NCI-H2196 (cell line): Measurements from ENCODE around the gene EEF1B2.
A peak's percentile ranks its signal among the peaks of the same experiment; 100 is the strongest.
"Not testable (repeated sequence)": the region's sequence is repeated elsewhere in the genome, so short reads cannot be mapped to it uniquely, and the experiment has no call there.

Experiments used
- DNase-seq: peaks from one replicate; lab custom pipeline; 2025; ENCODE audit not compliant: unreplicated experiment; lab: John Stamatoyannopoulos, UW

EEF1B2 gene

GRCh38 chr2:206163251-206163880, 3.7 kb downstream of the EEF1B2 start:
- no peak for DNase-seq

DNA sequence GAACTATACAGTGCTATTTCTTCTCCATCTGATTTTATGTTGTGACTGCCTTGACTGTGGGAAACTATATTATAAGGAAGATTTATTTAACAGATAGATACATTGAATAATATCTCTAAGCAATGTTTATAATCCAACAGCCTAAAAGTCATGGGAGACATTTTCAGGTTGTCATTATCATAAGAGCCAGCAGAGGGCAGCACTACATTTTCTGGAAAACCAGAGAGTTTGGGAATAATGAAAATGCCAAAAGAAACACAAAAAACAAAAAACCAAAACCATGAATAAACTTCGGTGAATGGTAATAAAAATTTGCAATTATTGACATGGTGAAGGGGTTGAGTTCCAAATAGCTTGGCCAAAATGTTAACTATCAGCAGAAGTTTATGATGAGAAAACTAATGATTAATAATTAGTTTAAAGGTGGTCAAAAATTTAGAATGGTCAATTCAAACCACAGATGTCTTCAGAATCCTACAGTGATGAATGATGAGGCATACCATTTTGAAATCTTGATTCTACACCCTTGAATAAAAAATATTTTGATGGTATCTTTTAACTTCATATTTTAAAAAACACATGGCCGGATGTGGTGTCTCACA, 4.7 kb downstream of the EEF1B2 start:
- peak; percentile 49 for DNase-seq

DNA sequence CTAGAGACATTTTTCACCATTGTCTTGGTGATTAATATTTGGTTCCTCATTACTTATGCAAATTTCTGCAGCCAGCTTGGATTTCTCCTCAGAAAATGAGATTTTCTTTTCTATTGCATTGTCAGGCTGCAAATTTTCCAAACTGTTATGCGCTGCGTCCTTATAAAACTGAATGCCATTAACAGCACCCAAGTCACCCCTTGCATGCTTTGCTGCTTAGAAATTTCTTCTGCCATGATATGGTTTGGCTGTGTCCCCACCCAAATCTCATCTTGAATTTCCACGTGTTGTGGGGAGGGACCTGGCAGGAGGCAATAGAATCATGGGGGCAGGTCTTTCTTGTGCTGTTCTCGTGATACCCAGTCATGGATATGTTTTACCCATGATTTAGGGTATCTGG, 8.5 kb downstream of the EEF1B2 start:
- not testable (repeated sequence) for DNase-seq

DNA sequence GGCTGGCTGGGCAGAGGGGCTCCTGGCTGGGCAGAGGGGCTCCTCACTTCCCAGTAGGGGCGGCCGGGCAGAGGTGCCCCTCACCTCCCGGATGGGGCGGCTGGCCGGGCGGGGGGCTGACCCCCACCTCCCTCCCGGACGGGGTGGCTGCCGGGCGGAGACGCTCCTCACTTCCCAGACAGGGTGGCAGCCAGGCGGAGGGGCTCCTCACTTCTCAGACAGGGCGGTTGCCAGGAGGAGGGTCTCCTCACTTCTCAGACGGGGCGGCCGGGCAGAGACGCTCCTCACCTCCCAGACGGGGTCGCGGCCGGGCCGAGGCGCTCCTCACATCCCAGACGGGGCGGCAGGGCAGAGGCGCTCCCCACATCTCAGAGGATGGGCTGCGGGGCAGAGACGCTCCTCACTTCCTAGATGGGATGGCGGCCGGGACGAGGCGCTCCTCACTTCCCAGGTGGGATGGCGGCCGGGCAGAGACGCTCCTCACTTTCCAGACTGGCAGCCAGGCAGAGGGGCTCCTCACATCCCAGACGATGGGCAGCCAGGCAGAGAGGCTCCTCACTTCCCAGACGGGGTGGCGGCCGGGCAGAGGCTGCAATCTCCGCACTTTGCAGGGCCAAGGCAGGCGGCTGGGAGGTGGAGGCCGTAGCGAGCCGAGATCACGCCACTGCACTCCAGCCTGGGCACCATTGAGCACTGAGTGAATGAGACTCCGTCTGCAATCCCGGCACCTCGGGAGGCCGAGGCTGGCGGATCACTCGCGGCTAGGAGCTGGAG, 12.1 kb downstream of the EEF1B2 start:
- DNase-seq, result not testable (repeated sequence)

DNA sequence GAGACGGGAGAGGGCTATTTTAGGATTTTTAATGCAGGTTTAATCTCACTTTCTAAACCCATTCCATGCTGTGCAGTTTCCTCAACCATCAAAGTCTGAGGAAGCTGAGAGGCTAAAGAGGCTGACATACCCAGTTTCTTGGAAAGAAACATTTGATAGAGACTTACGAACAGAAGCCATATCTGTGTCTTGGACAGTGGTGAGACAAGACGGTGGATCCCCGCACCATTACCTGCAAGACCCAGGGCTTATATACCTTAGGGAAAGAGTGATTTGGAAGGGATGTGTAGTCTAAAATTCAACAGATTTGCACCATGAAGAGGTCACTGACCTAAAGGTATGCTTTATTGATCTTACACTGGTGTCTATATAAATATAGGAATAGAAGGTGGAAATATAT, 13.5 kb downstream of the EEF1B2 start:
- DNase-seq, result no peak

- DNase-seq, result no peak
Observed at GRCh38 chr2:206176121-206176520, 16.4 kb downstream of the EEF1B2 start.

DNA sequence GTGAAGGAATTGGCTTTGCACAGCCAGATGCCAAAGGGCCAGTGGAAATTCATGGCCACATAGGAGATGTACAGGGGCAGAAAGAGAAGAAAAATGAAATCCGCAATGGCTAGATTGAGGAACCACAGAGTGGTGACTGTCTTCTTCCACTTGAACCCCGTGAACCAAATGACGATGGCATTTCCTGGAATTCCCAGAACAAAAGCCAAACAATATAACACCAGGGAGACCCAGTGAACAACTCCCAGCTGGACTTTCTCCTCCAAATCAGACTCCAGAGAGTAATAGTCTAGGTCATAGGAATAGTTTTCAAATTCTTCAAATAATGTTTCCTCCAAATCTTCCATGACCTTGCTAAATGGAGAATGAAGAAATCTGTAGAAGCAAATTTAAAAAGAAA, 17.2 kb downstream of the EEF1B2 start:
- no peak for DNase-seq

GRCh38 chr2:206181526-206181925, 21.8 kb downstream of the EEF1B2 start:
- DNase-seq, result not testable (repeated sequence)

- no peak for DNase-seq
Observed at GRCh38 chr2:206189691-206190090, 30.0 kb downstream of the EEF1B2 start.

- no peak for DNase-seq
Observed at GRCh38 chr2:206190111-206190510, 30.4 kb downstream of the EEF1B2 start.

DNA sequence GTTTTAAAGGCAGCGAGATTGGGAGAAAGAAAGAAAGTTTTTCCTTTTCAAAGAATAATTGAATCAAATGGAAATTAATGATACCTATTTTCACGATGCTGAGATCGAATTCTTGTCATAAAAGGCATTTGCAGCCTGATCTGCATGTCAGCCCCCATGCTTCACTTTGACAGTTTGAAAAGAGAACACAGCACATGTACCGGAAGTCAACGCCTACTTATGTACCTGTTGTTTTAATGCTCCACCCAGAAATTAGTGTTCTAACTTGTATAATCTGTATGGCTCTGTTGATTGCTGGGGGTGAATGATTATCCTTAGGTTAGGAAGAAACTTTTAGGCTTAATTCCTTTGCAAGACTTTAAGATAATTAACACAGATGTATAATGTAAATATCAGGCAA, 31.0 kb downstream of the EEF1B2 start:
- DNase-seq, result no peak

- no peak for DNase-seq
Observed at GRCh38 chr2:206192157-206192556, 32.5 kb downstream of the EEF1B2 start.

- DNase-seq, result no peak
Observed at GRCh38 chr2:206193671-206194357, 34.1 kb downstream of the EEF1B2 start.

DNA sequence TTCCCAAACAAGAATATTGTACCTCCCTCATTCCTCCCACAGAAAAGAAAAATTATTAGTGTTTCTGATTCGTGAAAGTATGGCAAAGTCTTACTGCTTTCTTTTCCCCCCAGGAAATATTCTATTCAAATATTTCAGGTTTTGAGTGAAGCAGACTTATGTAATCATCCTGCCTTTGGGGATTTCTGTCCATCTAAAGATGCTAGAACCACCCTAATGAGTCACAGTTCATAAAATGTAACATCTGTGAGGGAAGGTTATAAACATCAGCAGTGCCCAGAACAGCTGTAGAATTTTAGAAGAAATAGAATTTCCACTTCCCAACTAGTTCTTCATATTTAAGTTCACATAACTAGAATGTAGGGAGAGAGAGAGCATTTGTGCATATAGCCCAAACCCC, 39.0 kb downstream of the EEF1B2 start:
- DNase-seq, result no peak

DNA sequence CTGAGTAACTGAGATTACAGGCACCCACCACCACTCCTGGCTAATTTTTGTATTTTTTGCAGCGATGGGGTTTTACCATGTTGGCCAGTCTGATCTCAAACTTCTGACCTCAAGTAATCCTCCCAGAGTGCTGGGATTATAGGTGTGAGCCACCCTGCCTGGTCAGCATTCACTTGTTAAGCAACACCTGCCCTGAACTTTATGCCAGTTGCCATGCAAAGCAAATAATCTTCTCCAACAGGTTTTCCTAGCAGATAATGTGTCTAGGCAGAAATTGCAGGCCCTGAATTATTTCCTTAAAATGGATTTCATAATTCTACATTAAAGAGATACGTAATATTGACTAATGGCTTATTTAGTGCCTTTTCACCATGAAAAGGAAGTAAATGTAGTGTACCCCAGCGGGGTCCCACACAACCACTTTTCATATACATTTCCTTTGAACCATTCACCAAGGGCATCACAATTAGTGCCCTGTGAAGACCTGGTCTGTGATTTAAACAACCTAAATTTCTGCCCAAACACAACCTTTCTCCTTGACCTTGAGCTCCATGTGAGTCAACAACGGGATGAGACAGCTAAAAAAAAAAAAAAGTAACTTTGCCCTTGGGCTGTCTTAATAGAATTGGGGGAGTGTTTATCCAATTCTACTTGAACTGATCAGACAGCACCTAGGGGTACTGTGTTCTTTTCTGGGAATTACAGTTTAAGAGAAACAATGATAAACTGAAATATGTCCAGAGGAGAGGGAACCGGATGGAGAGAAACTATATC, 41.6 kb downstream of the EEF1B2 start:
- DNase-seq, result no peak

- no peak for DNase-seq
Observed at GRCh38 chr2:206202446-206202845, 42.8 kb downstream of the EEF1B2 start.

DNA sequence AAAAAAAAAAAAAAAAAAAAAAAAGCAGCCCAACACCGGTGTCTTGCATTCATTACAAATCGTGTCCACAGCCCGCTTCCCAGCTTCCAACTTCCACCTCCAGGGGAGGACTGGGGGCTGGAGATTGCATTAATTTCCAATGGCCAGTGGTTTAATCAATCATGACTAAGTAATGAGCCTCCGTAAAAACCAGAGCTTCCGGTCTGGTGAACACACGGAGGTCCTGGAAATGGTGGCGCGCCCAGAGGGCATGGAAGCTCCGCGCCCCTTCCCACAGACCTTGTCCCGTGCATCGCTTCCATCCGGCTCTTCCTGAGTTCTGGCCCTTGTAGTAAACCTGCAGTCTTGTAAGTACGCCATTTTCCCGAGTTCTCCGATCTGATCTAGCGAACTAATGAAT, 43.6 kb downstream of the EEF1B2 start:
- no peak for DNase-seq

GRCh38 chr2:206204710-206205109, 45.0 kb downstream of the EEF1B2 start:
- DNase-seq, result no peak

- DNase-seq, result not testable (repeated sequence)
Observed at GRCh38 chr2:206207316-206207715, 47.6 kb downstream of the EEF1B2 start.

DNA sequence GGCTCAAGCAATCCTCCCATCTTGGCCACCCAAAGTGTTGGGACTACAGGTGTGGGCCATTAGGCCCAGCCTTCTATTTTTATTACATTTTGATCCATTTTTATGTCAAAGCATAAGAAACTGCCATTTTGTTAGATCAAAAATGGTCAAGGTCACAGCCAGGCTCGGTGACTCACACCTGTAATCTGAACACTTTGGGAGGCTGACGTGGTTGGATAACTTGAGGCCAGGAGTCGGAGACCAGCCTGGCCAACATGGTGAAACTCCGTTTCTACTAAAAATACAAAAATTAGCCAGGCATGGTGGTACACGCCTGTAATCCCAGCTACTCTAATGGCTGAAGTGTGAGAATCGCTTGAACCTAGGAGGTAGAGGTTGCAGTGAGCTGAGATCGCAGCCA, 49.2 kb downstream of the EEF1B2 start:
- no peak for DNase-seq

GRCh38 chr2:206211657-206212255, 52.1 kb downstream of the EEF1B2 start:
- DNase-seq, result no peak
